IMR-90 (cell line): ENCODE measurements around the gene CCNQ. TPM values are rescaled to one million over a fixed set of nuclear protein-coding genes. Genes with fewer than 3 reads are reported as not detected.

Source experiments
- ATAC-seq: fragments of 200-7000 bp; cut with Tn5 transposase; 2 replicates; pipeline ENCODE4 v1.9.1; 2020; ENCODE audit warnings: low read depth, mild to moderate bottlenecking, moderate library complexity
- BruUV-seq: library from RNA; stranded (reverse); fragments of 400-500 nt; replicated peaks from 2 replicates; lab custom pipeline; 2021; lab: Mats Ljungman, UMichigan
- CTCF ChIA-PET: fragments of 300-600 bp; formaldehyde crosslinking; extraction: SDS; loops from one replicate; lab custom pipeline; 2021; ENCODE audit warnings: antibody characterized with exemption; lab: Yijun Ruan, JAX
- POLR2A ChIA-PET: fragments of 300-600 bp; sonication (Branson Sonifier 250); formaldehyde crosslinking; loops from one replicate; lab custom pipeline; 2022; ENCODE audit warnings: antibody characterized with exemption; ENCODE audit not compliant: unreplicated experiment; lab: Charles Lee
- DNase-seq: peaks from one replicate; pipeline ENCODE4 v3.0.0; 2013
- H2AFZ ChIP-seq: replicated peaks from 2 replicates; pipeline ENCODE3; 2013; ENCODE audit warnings: low read length, mild to moderate bottlenecking; ENCODE audit not compliant: poor library complexity
- H2AK5ac ChIP-seq: 2 replicates; pipeline ENCODE4 v1.6.1; 2013; ENCODE audit warnings: low read depth, low read length, inconsistent platforms
- H2AK9ac ChIP-seq: replicated peaks from 2 replicates; pipeline ENCODE3; 2013; ENCODE audit warnings: mild to moderate bottlenecking, low read depth, low read length, moderate library complexity; ENCODE audit not compliant: poor library complexity
- H2BK120ac ChIP-seq: 2 replicates; pipeline ENCODE4 v1.6.1; 2013; ENCODE audit warnings: low read depth, low read length, inconsistent platforms
- H2BK15ac ChIP-seq: 3 replicates; pipeline ENCODE4 v1.6.1; 2013; ENCODE audit warnings: low read depth, low read length, inconsistent platforms
- H2BK20ac ChIP-seq: 2 replicates; pipeline ENCODE4 v1.6.1; 2013; ENCODE audit warnings: low read depth, mild to moderate bottlenecking, inconsistent platforms, low read length, moderate library complexity
- H2BK5ac ChIP-seq: 2 replicates; pipeline ENCODE4 v1.6.1; 2013; ENCODE audit warnings: mild to moderate bottlenecking, low read depth, low read length, inconsistent platforms; ENCODE audit not compliant: poor library complexity, severe bottlenecking
- H3K14ac ChIP-seq: replicated peaks from 2 replicates; pipeline ENCODE4 v1.6.1; 2013; ENCODE audit warnings: low read depth, low read length, inconsistent platforms
- H3K18ac ChIP-seq: 2 replicates; pipeline ENCODE4 v1.6.1; 2013; ENCODE audit warnings: low read depth, low read length, control low read depth
- H3K23ac ChIP-seq: 2 replicates; pipeline ENCODE4 v1.6.1; 2013; ENCODE audit warnings: low read depth, low read length, inconsistent platforms
- H3K27ac ChIP-seq: 2 replicates; pipeline ENCODE4 v1.5.1; 2013; ENCODE audit warnings: mild to moderate bottlenecking, control low read depth, low read length; ENCODE audit not compliant: insufficient read depth
- H3K27me3 ChIP-seq: 2 replicates; pipeline ENCODE4 v1.6.1; 2013; ENCODE audit warnings: low read length; ENCODE audit not compliant: control insufficient read depth, insufficient read depth
- H3K36me3 ChIP-seq: 2 replicates; pipeline ENCODE4 v1.6.1; 2013; ENCODE audit warnings: low read length, mixed read lengths; ENCODE audit not compliant: control insufficient read depth, insufficient read depth
- H3K4ac ChIP-seq: 2 replicates; pipeline ENCODE4 v1.6.1; 2013; ENCODE audit warnings: low read depth, low read length, inconsistent platforms
- H3K4me1 ChIP-seq: 2 replicates; pipeline ENCODE4 v1.6.1; 2013; ENCODE audit warnings: low read length, mixed read lengths; ENCODE audit not compliant: control insufficient read depth, insufficient read depth
- H3K4me2 ChIP-seq: 2 replicates; pipeline ENCODE4 v1.6.1; 2013; ENCODE audit warnings: low read depth, mild to moderate bottlenecking, control low read depth, low read length, moderate library complexity
- H3K4me3 ChIP-seq: 2 replicates; pipeline ENCODE4 v1.5.1; 2013; ENCODE audit warnings: low read depth, mild to moderate bottlenecking, control low read depth, low read length, moderate library complexity; ENCODE audit not compliant: insufficient read depth
- H3K56ac ChIP-seq: 2 replicates; pipeline ENCODE4 v1.6.1; 2013; ENCODE audit warnings: low read length, inconsistent platforms; ENCODE audit not compliant: insufficient read depth; ENCODE audit errors: extremely low read depth
- H3K79me1 ChIP-seq, 2 experiments: 2 replicates each; pipeline ENCODE4 v1.6.1; 2013; ENCODE audit warnings: low read length in 2 of 2, inconsistent platforms in 1 of 2, low read depth in 1 of 2
- H3K9ac ChIP-seq: 2 replicates; pipeline ENCODE4 v1.6.1; 2013; ENCODE audit warnings: low read depth, low read length, control low read depth
- H3K9me1 ChIP-seq: 2 replicates; pipeline ENCODE4 v1.6.1; 2013; ENCODE audit warnings: low read length, inconsistent platforms; ENCODE audit not compliant: insufficient read depth
- H3K9me3 ChIP-seq: 2 replicates; pipeline ENCODE4 v1.6.1; 2013; ENCODE audit warnings: low read length; ENCODE audit not compliant: control insufficient read depth, insufficient read depth
- H4K20me1 ChIP-seq: 2 replicates; pipeline ENCODE4 v1.6.1; 2013; ENCODE audit warnings: low read length, inconsistent platforms; ENCODE audit not compliant: insufficient read depth
- H4K5ac ChIP-seq: 2 replicates; pipeline ENCODE4 v1.6.1; 2013; ENCODE audit warnings: mild to moderate bottlenecking, low read depth, low read length, control low read depth
- H4K8ac ChIP-seq, 2 experiments: 2 replicates each; pipeline ENCODE4 v1.6.1; 2013; ENCODE audit warnings: low read depth in 2 of 2, low read length in 2 of 2, control low read depth in 1 of 2, inconsistent platforms in 1 of 2
- H4K91ac ChIP-seq: 2 replicates; pipeline ENCODE4 v1.6.1; 2013; ENCODE audit warnings: low read depth, low read length, inconsistent platforms; ENCODE audit not compliant: insufficient read depth
- BHLHE40 ChIP-seq: fragments of 150-350 bp; IDR thresholded peaks from 2 replicates; pipeline ENCODE4 v1.6.1; 2016; ENCODE audit warnings: mild to moderate bottlenecking, low read depth, low read length
- CEBPB ChIP-seq: IDR thresholded peaks from 2 replicates; pipeline ENCODE4 v1.6.1; 2012; ENCODE audit warnings: low read depth, low read length, improper control_type of control experiment
- FOS ChIP-seq: fragments of 150-350 bp; IDR thresholded peaks from 2 replicates; pipeline ENCODE4 v1.6.1; 2016; ENCODE audit warnings: low read depth, low read length
- MAFK ChIP-seq: IDR thresholded peaks from 2 replicates; pipeline ENCODE4 v1.6.1; 2012; ENCODE audit warnings: low read depth, low read length, improper control_type of control experiment
- MXI1 ChIP-seq: IDR thresholded peaks from 2 replicates; pipeline ENCODE4 v1.6.1; 2012; ENCODE audit warnings: low read depth, mild to moderate bottlenecking, low read length, moderate library complexity, borderline replicate concordance
- NFE2L2 ChIP-seq: fragments of 150-350 bp; IDR thresholded peaks from 2 replicates; pipeline ENCODE4 v1.6.1; 2016; ENCODE audit warnings: low read depth, mild to moderate bottlenecking, low read length
- POLR2A ChIP-seq: IDR thresholded peaks from 2 replicates; pipeline ENCODE4 v1.6.1; 2012; ENCODE audit warnings: mild to moderate bottlenecking, low read depth, low read length
- RAD21 ChIP-seq: IDR thresholded peaks from 2 replicates; pipeline ENCODE4 v1.6.1; 2012; ENCODE audit warnings: low read length, improper control_type of control experiment
- RCOR1 ChIP-seq: IDR thresholded peaks from 2 replicates; pipeline ENCODE4 v1.6.1; 2012; ENCODE audit warnings: mild to moderate bottlenecking, low read length, improper control_type of control experiment; ENCODE audit not compliant: insufficient replicate concordance
- SMC3 ChIP-seq: fragments of 150-350 bp; IDR thresholded peaks from 2 replicates; pipeline ENCODE4 v1.6.1; 2016; ENCODE audit warnings: low read depth, mild to moderate bottlenecking, antibody characterized with exemption, low read length, moderate library complexity
- WGBS, 2 experiments: methylation state at CpG; one replicate each; pipeline versions ENCODE4 v1.1.5 to v1.1.7; 2013; ENCODE audit warnings: missing lambda C conversion rate in 2 of 2; ENCODE audit not compliant: insufficient read length in 1 of 2; ENCODE audit errors: extremely low coverage in 2 of 2; 5-methylcytosine and 5-hydroxymethylcytosine counted together
- dilution Hi-C: fragments of 300-500 bp; cut with HindIII; formaldehyde crosslinking; loops from one replicate; pipeline ENCODE4 v1.14.3; 2018; ENCODE audit warnings: low sequenced_read_pairs; ENCODE audit not compliant: unreplicated experiment
- in situ Hi-C: fragments of 300-500 bp; cut with MboI; formaldehyde crosslinking; loops from 3 replicates; pipeline ENCODE4 v1.14.3; 2019; ENCODE audit warnings: low sequenced_read_pairs, inconsistent platforms, mixed read lengths
- intact Hi-C: fragments of 100-400 bp; cut with micrococcal nuclease; formaldehyde crosslinking; loops from 2 replicates; pipeline ENCODE4 v1.10.0; 2022
- polyA plus RNA-seq, 3 experiments: library from polyadenylated mRNA; depleted of rRNA; stranded (reverse); fragments of >200 nt; gene quantifications; 2 replicates each; pipeline ENCODE4 v1.2.3, GENCODE V29; 2012; ENCODE audit warnings: low replicate concordance in 1 of 3
- total RNA-seq: library from RNA; depleted of rRNA; stranded (reverse); fragments of >200 nt; gene quantifications from 2 replicates; pipeline ENCODE4 v1.2.3, GENCODE V29; 2012
- TF ChIP-seq, protein P1 (sequence below): fragments of 150-350 bp; IDR thresholded peaks from 2 replicates; pipeline ENCODE4 v1.6.1; 2017; ENCODE audit warnings: mild to moderate bottlenecking, antibody characterized with exemption, low read length, low read depth

The CCNQ gene
- total and polyA plus RNA-seq, 2 of the 4 experiments (the other 2 are of a cell fraction) = 27.6 to 35.2 TPM

DNA sequence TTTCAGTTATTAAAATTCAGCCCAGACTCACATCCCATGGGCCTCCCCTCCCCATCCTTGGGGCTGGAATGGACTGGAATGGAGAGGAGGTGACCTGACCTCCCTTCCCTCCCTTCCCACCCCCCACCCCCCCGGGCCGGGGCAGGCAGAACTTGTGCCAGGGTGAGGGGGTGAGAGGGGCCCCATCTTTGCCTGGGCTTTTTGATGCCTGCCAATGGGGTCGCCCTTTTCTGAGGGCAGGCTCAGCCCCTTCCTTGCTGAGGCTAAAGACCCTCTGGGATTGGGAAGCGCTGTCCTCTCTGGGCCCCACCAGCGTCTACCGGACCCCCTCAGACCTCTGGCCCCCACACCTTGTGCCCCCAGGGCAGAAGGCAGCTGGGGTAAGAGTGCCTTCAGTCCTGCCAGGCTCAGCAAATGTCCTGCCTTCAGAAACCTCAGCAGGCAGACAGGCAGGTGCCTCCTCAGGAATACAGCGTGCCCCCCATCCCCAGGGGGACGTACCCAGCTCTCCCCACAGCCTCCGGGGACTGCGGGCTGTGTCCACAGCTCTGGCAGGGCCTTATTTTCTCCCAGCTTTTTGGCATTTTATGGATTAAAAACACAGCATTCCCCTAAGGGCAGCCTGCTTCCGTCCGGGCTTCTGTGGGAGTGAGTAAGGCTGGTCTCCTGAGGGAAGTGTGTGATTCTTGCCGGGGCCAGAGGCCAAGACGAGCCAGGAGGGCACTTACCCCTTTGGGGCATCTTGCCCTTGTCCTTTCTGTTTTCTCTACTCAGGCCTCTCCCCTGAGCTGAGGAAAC lies 12.6 kb upstream of the CCNQ start:
- Histone ChIP-seq H3K9ac (no peak overlapping the region), H2AK5ac (no peak overlapping the region), H4K8ac (no peak overlapping the region), H3K36me3 (no peaks in the 10 kb centered on the region), H3K14ac (no peak overlapping the region), H3K18ac (no peak overlapping the region), H3K4ac (no peak overlapping the region), H3K23ac (no peak overlapping the region), H2BK15ac (no peak overlapping the region), H3K4me3 (no peak overlapping the region), H2BK20ac (no peak overlapping the region), H3K79me1 (no peaks in the 10 kb centered on the region), H3K27me3 (peaks cover 18% of the 10 kb centered on the region), H4K91ac (no peak overlapping the region), H4K5ac (no peak overlapping the region), H2BK5ac (no peak overlapping the region), H3K4me1 (no peaks in the 10 kb centered on the region), H2AFZ (no peak overlapping the region), H3K56ac (no peak overlapping the region), H3K9me1 (no peaks in the 10 kb centered on the region), H3K4me2 (no peak overlapping the region), H2BK120ac (no peak overlapping the region), H3K27ac (no peak overlapping the region), H3K9me3 (peaks cover 2% of the 10 kb centered on the region), H2AK9ac (no peak overlapping the region), H4K20me1 (no peaks in the 10 kb centered on the region)
- TF ChIP-seq, protein P1, sequence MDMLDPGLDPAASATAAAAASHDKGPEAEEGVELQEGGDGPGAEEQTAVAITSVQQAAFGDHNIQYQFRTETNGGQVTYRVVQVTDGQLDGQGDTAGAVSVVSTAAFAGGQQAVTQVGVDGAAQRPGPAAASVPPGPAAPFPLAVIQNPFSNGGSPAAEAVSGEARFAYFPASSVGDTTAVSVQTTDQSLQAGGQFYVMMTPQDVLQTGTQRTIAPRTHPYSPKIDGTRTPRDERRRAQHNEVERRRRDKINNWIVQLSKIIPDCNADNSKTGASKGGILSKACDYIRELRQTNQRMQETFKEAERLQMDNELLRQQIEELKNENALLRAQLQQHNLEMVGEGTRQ = no peak
- TF ChIP-seq MAFK (no peak), FOS (no peak), MXI1 (no peak), RCOR1 (no peak), RAD21 (no peak), CEBPB (no peak), NFE2L2 (no peak), POLR2A (no peak), BHLHE40 (no peak), SMC3 (no peak)
- no peak for ATAC-seq
- ChIA-PET POLR2A (no interaction called here), CTCF (interaction anchor here (2.4 kb wide), 1 partner anchor 56 kb away, joined by 16 read pairs; no protein-coding TSS in a partner anchor)
- DNase-seq = no peak
- in situ Hi-C loops (no loop called here), dilution Hi-C loops (no loop called here), intact Hi-C loops (no loop called here)
- no TSS peak for BruUV-seq
- WGBS, 2 experiments = 80% methylated on average over 2 of the region's 14 CpGs; no CpG with 5 or more reads in 1 of the 2 experiments
